WTC11 (cell line): ENCODE results near the gene AGO3. TPM values are rescaled to one million over a fixed set of nuclear protein-coding genes. Genes with fewer than 3 reads are reported as not detected.

Experiments
- ATAC-seq: fragments of 200-7000 bp; cut with Tn5 transposase; 2 replicates; pipeline ENCODE4 v1.10.0; 2021; ENCODE audit warnings: mild to moderate bottlenecking, moderate library complexity
- CTCF ChIA-PET: fragments of 300-600 bp; sonication (Branson Sonifier 250); formaldehyde crosslinking; loops from one replicate; lab custom pipeline; 2021; ENCODE audit warnings: antibody characterized with exemption; lab: Charles Lee
- POLR2A ChIA-PET: fragments of 350-600 bp; sonication (Branson Sonifier 250); formaldehyde crosslinking; loops from one replicate; lab custom pipeline; 2021; ENCODE audit warnings: antibody characterized with exemption; lab: Charles Lee
- DNase-seq: peaks from one replicate; pipeline ENCODE4 v3.0.0; 2021; ENCODE audit warnings: low spot score
- H3K27ac Mint-ChIP-seq: 2 replicates; pipeline ENCODE4 v1.8.0; 2021; ENCODE audit warnings: mixed read lengths
- H3K27me3 Mint-ChIP-seq: 2 replicates; pipeline ENCODE4 v1.8.0; 2021; ENCODE audit warnings: low read depth, mild to moderate bottlenecking, moderate library complexity, mixed read lengths
- H3K36me3 Mint-ChIP-seq: 2 replicates; pipeline ENCODE4 v1.8.0; 2021; ENCODE audit warnings: mixed read lengths
- H3K4me1 Mint-ChIP-seq: 2 replicates; pipeline ENCODE4 v1.8.0; 2022; ENCODE audit warnings: mixed read lengths
- H3K4me3 Mint-ChIP-seq: 2 replicates; pipeline ENCODE4 v1.8.0; 2021; ENCODE audit warnings: mild to moderate bottlenecking, moderate library complexity, mixed read lengths
- H3K9me3 Mint-ChIP-seq: 2 replicates; pipeline ENCODE4 v1.8.0; 2021; ENCODE audit warnings: mixed read lengths
- CBFB ChIP-seq: sonication (generic); formaldehyde crosslinking; IDR thresholded peaks from 2 replicates; pipeline ENCODE4 v1.8.1; 2022; ENCODE audit warnings: mild to moderate bottlenecking, low read depth, missing genetic modification reagents
- ETV6 ChIP-seq: sonication (generic); formaldehyde crosslinking; IDR thresholded peaks from 2 replicates; pipeline ENCODE4 v1.8.1; 2022; ENCODE audit warnings: mild to moderate bottlenecking, missing genetic modification reagents
- GTF2I ChIP-seq: fragments of 250-450 bp; sonication (Bioruptor Pico); conservative IDR thresholded peaks from 2 replicates; pipeline ENCODE4 v1.4.0; 2021; ENCODE audit warnings: mild to moderate bottlenecking
- JUN ChIP-seq: sonication (generic); formaldehyde crosslinking; IDR thresholded peaks from 2 replicates; pipeline ENCODE4 v1.8.0; 2023; ENCODE audit warnings: mild to moderate bottlenecking, missing genetic modification reagents
- KAT7 ChIP-seq: sonication (generic); formaldehyde crosslinking; IDR thresholded peaks from 2 replicates; pipeline ENCODE4 v1.8.1; 2023; ENCODE audit warnings: missing genetic modification reagents, mild to moderate bottlenecking, borderline replicate concordance
- MYBL2 ChIP-seq: sonication (generic); formaldehyde crosslinking; IDR thresholded peaks from 2 replicates; pipeline ENCODE4 v1.8.1; 2023; ENCODE audit warnings: mild to moderate bottlenecking, moderate library complexity, missing genetic modification reagents
- NR1H2 ChIP-seq: sonication (generic); formaldehyde crosslinking; IDR thresholded peaks from 2 replicates; pipeline ENCODE4 v1.9.0; 2021; ENCODE audit warnings: mild to moderate bottlenecking, moderate library complexity, missing genetic modification reagents
- PRRX2 ChIP-seq: fragments of 250-450 bp; sonication (Bioruptor Pico); IDR thresholded peaks from 2 replicates; pipeline ENCODE4 v1.8.0; 2021; ENCODE audit warnings: mild to moderate bottlenecking
- TEAD1 ChIP-seq: sonication (generic); formaldehyde crosslinking; IDR thresholded peaks from 2 replicates; pipeline ENCODE4 v1.8.0; 2022; ENCODE audit warnings: mild to moderate bottlenecking, missing genetic modification reagents
- ZNF121 ChIP-seq: sonication (generic); formaldehyde crosslinking; IDR thresholded peaks from 2 replicates; pipeline ENCODE4 v1.8.0; 2023; ENCODE audit warnings: missing genetic modification reagents
- ZNF219 ChIP-seq: sonication (generic); formaldehyde crosslinking; IDR thresholded peaks from 2 replicates; pipeline ENCODE4 v1.8.0; 2023; ENCODE audit warnings: missing genetic modification reagents, mild to moderate bottlenecking, borderline replicate concordance
- ZNF416 ChIP-seq: fragments of 250-450 bp; sonication (Bioruptor Pico); IDR thresholded peaks from 2 replicates; pipeline ENCODE4 v1.9.0; 2021; ENCODE audit warnings: mild to moderate bottlenecking, inconsistent platforms
- total RNA-seq: library from RNA; stranded (reverse); gene quantifications from 3 replicates; pipeline ENCODE4 v1.2.3, GENCODE V29; 2021
- TF ChIP-seq, protein P1 (sequence below): fragments of 250-450 bp; sonication (Bioruptor Pico); IDR thresholded peaks from 2 replicates; pipeline ENCODE4 v1.9.0; 2021; ENCODE audit warnings: moderate library complexity, mild to moderate bottlenecking, inconsistent platforms, borderline replicate concordance
- TF ChIP-seq, protein P2 (sequence below): sonication (generic); formaldehyde crosslinking; IDR thresholded peaks from 2 replicates; pipeline ENCODE4 v1.8.0; 2022; ENCODE audit warnings: mild to moderate bottlenecking, missing genetic modification reagents
- TF ChIP-seq, protein P3 (sequence below): sonication (generic); formaldehyde crosslinking; IDR thresholded peaks from 2 replicates; pipeline ENCODE4 v1.8.1; 2023; ENCODE audit warnings: mild to moderate bottlenecking, missing genetic modification reagents
- TF ChIP-seq, protein P4 (sequence below): sonication (generic); formaldehyde crosslinking; IDR thresholded peaks from 2 replicates; pipeline ENCODE4 v1.8.1; 2022; ENCODE audit warnings: mild to moderate bottlenecking, missing genetic modification reagents, moderate library complexity, borderline replicate concordance
- TF ChIP-seq, protein P5 (sequence below): fragments of 200-600 bp; IDR thresholded peaks from 2 replicates; pipeline ENCODE4 v1.8.0; 2022; ENCODE audit warnings: antibody characterized with exemption
- TF ChIP-seq, protein P6 (sequence below): sonication (generic); formaldehyde crosslinking; IDR thresholded peaks from 2 replicates; pipeline ENCODE4 v1.8.1; 2023; ENCODE audit warnings: mild to moderate bottlenecking, missing genetic modification reagents, moderate library complexity
- TF ChIP-seq, protein P7 (sequence below): sonication (generic); formaldehyde crosslinking; IDR thresholded peaks from 2 replicates; pipeline ENCODE4 v1.8.1; 2022; ENCODE audit warnings: low read depth, mild to moderate bottlenecking, moderate library complexity, missing genetic modification reagents, borderline replicate concordance
- TF ChIP-seq, protein P8 (sequence below): sonication (generic); formaldehyde crosslinking; IDR thresholded peaks from 2 replicates; pipeline ENCODE4 v1.8.1; 2022; ENCODE audit warnings: low read depth, missing genetic modification reagents, borderline replicate concordance
- TF ChIP-seq, protein P9 (sequence below): fragments of 250-450 bp; sonication (Bioruptor Pico); IDR thresholded peaks from 2 replicates; pipeline ENCODE4 v1.9.0; 2021; ENCODE audit warnings: mild to moderate bottlenecking

Gene AGO3
- total RNA-seq, 1 experiment from 2014 or later, result 26.8 TPM

DNA sequence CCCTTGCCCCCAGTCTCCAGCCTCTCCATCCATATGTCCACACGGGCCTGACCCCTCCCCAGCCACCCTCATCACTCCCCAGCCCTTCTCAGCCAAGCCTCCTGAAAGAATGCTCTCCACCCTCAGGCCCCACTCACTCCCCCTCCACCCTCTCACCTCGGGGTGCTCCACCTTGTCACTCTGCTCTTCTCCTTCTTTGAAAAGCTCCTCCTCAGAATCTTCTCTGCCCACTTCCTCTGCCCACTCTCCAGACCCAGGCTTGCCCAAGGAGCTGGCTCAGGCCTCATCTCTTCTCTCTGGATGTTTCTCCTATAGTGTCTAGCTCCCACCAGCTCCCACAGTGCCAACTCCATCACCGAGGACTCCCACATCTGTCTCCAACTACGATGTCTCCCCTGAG, 180.2 kb downstream of the AGO3 start (continued):
- TF ChIP-seq, protein P1, sequence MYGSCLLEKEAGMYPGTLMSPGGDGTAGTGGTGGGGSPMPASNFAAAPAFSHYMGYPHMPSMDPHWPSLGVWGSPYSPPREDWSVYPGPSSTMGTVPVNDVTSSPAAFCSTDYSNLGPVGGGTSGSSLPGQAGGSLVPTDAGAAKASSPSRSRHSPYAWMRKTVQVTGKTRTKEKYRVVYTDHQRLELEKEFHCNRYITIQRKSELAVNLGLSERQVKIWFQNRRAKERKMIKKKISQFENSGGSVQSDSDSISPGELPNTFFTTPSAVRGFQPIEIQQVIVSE, result no peak
- TF ChIP-seq, protein P2, sequence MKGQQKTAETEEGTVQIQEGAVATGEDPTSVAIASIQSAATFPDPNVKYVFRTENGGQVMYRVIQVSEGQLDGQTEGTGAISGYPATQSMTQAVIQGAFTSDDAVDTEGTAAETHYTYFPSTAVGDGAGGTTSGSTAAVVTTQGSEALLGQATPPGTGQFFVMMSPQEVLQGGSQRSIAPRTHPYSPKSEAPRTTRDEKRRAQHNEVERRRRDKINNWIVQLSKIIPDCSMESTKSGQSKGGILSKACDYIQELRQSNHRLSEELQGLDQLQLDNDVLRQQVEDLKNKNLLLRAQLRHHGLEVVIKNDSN, result no peak
- TF ChIP-seq, protein P3, sequence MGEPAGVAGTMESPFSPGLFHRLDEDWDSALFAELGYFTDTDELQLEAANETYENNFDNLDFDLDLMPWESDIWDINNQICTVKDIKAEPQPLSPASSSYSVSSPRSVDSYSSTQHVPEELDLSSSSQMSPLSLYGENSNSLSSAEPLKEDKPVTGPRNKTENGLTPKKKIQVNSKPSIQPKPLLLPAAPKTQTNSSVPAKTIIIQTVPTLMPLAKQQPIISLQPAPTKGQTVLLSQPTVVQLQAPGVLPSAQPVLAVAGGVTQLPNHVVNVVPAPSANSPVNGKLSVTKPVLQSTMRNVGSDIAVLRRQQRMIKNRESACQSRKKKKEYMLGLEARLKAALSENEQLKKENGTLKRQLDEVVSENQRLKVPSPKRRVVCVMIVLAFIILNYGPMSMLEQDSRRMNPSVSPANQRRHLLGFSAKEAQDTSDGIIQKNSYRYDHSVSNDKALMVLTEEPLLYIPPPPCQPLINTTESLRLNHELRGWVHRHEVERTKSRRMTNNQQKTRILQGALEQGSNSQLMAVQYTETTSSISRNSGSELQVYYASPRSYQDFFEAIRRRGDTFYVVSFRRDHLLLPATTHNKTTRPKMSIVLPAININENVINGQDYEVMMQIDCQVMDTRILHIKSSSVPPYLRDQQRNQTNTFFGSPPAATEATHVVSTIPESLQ (CRISPR knock-in tag), result no peak
- TF ChIP-seq, protein P4, sequence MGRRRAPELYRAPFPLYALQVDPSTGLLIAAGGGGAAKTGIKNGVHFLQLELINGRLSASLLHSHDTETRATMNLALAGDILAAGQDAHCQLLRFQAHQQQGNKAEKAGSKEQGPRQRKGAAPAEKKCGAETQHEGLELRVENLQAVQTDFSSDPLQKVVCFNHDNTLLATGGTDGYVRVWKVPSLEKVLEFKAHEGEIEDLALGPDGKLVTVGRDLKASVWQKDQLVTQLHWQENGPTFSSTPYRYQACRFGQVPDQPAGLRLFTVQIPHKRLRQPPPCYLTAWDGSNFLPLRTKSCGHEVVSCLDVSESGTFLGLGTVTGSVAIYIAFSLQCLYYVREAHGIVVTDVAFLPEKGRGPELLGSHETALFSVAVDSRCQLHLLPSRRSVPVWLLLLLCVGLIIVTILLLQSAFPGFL, result no peak
- TF ChIP-seq, protein P5, sequence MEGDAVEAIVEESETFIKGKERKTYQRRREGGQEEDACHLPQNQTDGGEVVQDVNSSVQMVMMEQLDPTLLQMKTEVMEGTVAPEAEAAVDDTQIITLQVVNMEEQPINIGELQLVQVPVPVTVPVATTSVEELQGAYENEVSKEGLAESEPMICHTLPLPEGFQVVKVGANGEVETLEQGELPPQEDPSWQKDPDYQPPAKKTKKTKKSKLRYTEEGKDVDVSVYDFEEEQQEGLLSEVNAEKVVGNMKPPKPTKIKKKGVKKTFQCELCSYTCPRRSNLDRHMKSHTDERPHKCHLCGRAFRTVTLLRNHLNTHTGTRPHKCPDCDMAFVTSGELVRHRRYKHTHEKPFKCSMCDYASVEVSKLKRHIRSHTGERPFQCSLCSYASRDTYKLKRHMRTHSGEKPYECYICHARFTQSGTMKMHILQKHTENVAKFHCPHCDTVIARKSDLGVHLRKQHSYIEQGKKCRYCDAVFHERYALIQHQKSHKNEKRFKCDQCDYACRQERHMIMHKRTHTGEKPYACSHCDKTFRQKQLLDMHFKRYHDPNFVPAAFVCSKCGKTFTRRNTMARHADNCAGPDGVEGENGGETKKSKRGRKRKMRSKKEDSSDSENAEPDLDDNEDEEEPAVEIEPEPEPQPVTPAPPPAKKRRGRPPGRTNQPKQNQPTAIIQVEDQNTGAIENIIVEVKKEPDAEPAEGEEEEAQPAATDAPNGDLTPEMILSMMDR, result no peak
- no peak for TF ChIP-seq CBFB

DNA sequence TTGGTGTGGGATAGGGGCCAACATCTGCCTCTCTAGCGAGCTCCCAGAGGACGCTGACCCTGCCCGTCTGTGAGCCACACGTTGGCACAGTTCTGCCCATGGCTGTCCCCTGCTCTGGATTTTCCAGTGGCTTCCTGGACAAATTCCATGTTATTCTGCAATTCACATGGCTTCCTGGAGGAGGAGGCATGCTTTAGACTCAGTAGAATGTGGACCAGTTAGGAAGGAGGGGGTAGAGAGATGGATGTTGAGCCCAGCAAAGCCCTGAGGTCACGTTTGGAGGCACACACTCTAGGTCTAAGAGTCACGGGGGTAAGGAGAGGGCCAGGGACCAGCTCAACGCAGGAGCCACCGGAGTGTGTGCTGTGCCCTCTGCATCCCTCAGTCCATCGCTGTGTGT, 181.9 kb downstream of the AGO3 start:
- Mint-ChIP-seq H3K9me3 (no peaks in the 10 kb centered on the region), H3K27ac (no peak overlapping the region), H3K4me1 (no peaks in the 10 kb centered on the region), H3K27me3 (no peaks in the 10 kb centered on the region), H3K4me3 (no peak overlapping the region), H3K36me3 (no peaks in the 10 kb centered on the region)
- DNase-seq, result no peak
- CTCF ChIA-PET, result interaction anchor here (2.3 to 3.7 kb wide), 2 partner anchors 21 to 75 kb away, joined by 9 to 21 read pairs; no protein-coding TSS in a partner anchor
- POLR2A ChIA-PET, result no interaction called here
- ATAC-seq, result no peak
- TF ChIP-seq GTF2I (CRISPR knock-in tag), result no peak
- no peak for TF ChIP-seq ZNF219
- TF ChIP-seq, protein P6, sequence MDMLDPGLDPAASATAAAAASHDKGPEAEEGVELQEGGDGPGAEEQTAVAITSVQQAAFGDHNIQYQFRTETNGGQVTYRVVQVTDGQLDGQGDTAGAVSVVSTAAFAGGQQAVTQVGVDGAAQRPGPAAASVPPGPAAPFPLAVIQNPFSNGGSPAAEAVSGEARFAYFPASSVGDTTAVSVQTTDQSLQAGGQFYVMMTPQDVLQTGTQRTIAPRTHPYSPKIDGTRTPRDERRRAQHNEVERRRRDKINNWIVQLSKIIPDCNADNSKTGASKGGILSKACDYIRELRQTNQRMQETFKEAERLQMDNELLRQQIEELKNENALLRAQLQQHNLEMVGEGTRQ (CRISPR knock-in tag), result no peak
- TF ChIP-seq, protein P1, result no peak
- TF ChIP-seq NR1H2 (CRISPR knock-in tag), result no peak
- no peak for TF ChIP-seq ZNF121 (CRISPR knock-in tag)
- TF ChIP-seq, protein P3 (CRISPR knock-in tag), result no peak
- TF ChIP-seq MYBL2 (CRISPR knock-in tag), result no peak
- TF ChIP-seq JUN (CRISPR knock-in tag), result no peak
- TF ChIP-seq, protein P7, sequence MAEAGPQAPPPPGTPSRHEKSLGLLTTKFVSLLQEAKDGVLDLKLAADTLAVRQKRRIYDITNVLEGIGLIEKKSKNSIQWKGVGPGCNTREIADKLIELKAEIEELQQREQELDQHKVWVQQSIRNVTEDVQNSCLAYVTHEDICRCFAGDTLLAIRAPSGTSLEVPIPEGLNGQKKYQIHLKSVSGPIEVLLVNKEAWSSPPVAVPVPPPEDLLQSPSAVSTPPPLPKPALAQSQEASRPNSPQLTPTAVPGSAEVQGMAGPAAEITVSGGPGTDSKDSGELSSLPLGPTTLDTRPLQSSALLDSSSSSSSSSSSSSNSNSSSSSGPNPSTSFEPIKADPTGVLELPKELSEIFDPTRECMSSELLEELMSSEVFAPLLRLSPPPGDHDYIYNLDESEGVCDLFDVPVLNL (CRISPR knock-in tag), result no peak
- TF ChIP-seq TEAD1 (CRISPR knock-in tag), result no peak
- no peak for TF ChIP-seq KAT7
- TF ChIP-seq ZNF416 (CRISPR knock-in tag), result no peak
- TF ChIP-seq, protein P8, sequence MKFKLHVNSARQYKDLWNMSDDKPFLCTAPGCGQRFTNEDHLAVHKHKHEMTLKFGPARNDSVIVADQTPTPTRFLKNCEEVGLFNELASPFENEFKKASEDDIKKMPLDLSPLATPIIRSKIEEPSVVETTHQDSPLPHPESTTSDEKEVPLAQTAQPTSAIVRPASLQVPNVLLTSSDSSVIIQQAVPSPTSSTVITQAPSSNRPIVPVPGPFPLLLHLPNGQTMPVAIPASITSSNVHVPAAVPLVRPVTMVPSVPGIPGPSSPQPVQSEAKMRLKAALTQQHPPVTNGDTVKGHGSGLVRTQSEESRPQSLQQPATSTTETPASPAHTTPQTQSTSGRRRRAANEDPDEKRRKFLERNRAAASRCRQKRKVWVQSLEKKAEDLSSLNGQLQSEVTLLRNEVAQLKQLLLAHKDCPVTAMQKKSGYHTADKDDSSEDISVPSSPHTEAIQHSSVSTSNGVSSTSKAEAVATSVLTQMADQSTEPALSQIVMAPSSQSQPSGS (CRISPR knock-in tag), result no peak
- TF ChIP-seq, protein P9, sequence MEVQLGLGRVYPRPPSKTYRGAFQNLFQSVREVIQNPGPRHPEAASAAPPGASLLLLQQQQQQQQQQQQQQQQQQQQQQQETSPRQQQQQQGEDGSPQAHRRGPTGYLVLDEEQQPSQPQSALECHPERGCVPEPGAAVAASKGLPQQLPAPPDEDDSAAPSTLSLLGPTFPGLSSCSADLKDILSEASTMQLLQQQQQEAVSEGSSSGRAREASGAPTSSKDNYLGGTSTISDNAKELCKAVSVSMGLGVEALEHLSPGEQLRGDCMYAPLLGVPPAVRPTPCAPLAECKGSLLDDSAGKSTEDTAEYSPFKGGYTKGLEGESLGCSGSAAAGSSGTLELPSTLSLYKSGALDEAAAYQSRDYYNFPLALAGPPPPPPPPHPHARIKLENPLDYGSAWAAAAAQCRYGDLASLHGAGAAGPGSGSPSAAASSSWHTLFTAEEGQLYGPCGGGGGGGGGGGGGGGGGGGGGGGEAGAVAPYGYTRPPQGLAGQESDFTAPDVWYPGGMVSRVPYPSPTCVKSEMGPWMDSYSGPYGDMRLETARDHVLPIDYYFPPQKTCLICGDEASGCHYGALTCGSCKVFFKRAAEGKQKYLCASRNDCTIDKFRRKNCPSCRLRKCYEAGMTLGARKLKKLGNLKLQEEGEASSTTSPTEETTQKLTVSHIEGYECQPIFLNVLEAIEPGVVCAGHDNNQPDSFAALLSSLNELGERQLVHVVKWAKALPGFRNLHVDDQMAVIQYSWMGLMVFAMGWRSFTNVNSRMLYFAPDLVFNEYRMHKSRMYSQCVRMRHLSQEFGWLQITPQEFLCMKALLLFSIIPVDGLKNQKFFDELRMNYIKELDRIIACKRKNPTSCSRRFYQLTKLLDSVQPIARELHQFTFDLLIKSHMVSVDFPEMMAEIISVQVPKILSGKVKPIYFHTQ (CRISPR knock-in tag), result no peak
- no peak for TF ChIP-seq PRRX2 (CRISPR knock-in tag)
- TF ChIP-seq ETV6 (CRISPR knock-in tag), result no peak
